Activated CD4-positive, alpha-beta memory T cell treated with anti-CD3 and anti-CD28 coated beads, Interleukin-2, amount 10 ng/mL, durations not matched to agents 7 days and 5 days (primary cell): ENCODE results near the gene NPB. TPM values are rescaled to one million over a fixed set of nuclear protein-coding genes. Genes with fewer than 3 reads are reported as not detected.
A peak's percentile ranks its signal among the peaks of the same experiment; 100 is the strongest.

Experiments
- CTCF ChIA-PET: fragments of 350-600 bp; sonication (Branson Sonifier 250); formaldehyde crosslinking; loops from one replicate; lab custom pipeline; 2021; ENCODE audit warnings: antibody characterized with exemption, inconsistent platforms; lab: Charles Lee
- POLR2A ChIA-PET: fragments of 350-600 bp; sonication (Branson Sonifier 250); formaldehyde crosslinking; loops from one replicate; lab custom pipeline; 2021; ENCODE audit warnings: antibody characterized with exemption; lab: Charles Lee
- DNase-seq: peaks from one replicate; pipeline ENCODE4 v3.0.0-alpha.2; 2020
- H3K27ac Mint-ChIP-seq: one replicate; pipeline ENCODE4 v1.8.0; 2021; ENCODE audit warnings: mild to moderate bottlenecking, mixed read lengths
- H3K27me3 Mint-ChIP-seq: one replicate; pipeline ENCODE4 v1.8.0; 2021; ENCODE audit warnings: mixed read lengths
- H3K36me3 Mint-ChIP-seq: one replicate; pipeline ENCODE4 v1.8.0; 2021; ENCODE audit warnings: low read depth, mixed read lengths
- H3K4me1 Mint-ChIP-seq: one replicate; pipeline ENCODE4 v1.8.0; 2021; ENCODE audit warnings: mixed read lengths
- H3K4me3 Mint-ChIP-seq: one replicate; pipeline ENCODE4 v1.8.0; 2021; ENCODE audit warnings: mild to moderate bottlenecking, mixed read lengths
- H3K9me3 Mint-ChIP-seq: one replicate; pipeline ENCODE4 v1.8.0; 2021; ENCODE audit warnings: mixed read lengths
- total RNA-seq, 2 experiments: library from RNA; stranded (reverse); gene quantifications; one replicate each; pipeline ENCODE4 v1.2.3, GENCODE V29; 2021

Gene NPB
- under 1 TPM in 1 of 2 experiments, not detected in 1; 0.38 TPM for total RNA-seq

DNA sequence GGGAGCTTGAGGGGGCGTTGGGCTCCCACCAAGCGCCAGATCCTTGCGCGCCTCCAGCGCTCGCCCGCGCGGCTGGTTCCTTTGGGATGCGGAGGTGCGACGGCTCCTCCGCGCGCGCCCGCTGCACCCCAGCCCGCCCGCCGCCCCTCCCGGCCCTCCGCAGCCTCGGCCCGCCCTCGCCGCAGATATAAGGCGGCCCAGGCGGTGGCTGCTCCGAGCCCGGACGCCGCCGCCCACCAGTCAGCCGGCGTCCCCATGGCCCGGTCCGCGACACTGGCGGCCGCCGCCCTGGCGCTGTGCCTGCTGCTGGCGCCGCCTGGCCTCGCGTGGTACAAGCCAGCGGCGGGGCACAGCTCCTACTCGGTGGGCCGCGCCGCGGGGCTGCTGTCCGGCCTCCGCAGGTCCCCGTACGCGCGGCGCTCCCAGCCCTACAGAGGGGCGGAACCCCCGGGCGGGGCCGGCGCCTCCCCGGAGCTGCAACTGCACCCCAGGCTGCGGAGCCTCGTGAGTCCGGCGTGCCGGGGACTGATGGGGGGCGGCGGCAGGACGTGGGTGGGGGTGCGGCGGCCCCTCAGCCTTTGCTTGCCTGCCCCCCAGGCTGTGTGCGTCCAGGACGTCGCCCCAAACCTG lies at the start of gene NPB:
NPB (plus strand) TSS at position 216 of the 630 bp plus-strand sequence; CDS start at position 256, 40 bp downstream.
- H3K9me3 Mint-ChIP-seq: no peaks in the 10 kb centered on the region
- H3K4me3 Mint-ChIP-seq: peak within 1 kb of the TSS; percentile 10
- peaks cover 9% of the 10 kb centered on the region for H3K27me3 Mint-ChIP-seq
- peak within 1 kb of the TSS; percentile 26 for H3K27ac Mint-ChIP-seq
- DNase-seq: no peak
- ChIA-PET CTCF (no interaction called here), POLR2A (interaction anchor here (1.1 to 2.3 kb wide), 5 partner anchors 10 to 111 kb away, joined by 3 to 10 read pairs (median 3); partner anchors contain the start of genes ALYREF, ANAPC11 and SIRT7)
- H3K4me1 Mint-ChIP-seq: peaks cover 6% of the 10 kb centered on the region
- peaks cover 11% of the 10 kb centered on the region for H3K36me3 Mint-ChIP-seq

DNA sequence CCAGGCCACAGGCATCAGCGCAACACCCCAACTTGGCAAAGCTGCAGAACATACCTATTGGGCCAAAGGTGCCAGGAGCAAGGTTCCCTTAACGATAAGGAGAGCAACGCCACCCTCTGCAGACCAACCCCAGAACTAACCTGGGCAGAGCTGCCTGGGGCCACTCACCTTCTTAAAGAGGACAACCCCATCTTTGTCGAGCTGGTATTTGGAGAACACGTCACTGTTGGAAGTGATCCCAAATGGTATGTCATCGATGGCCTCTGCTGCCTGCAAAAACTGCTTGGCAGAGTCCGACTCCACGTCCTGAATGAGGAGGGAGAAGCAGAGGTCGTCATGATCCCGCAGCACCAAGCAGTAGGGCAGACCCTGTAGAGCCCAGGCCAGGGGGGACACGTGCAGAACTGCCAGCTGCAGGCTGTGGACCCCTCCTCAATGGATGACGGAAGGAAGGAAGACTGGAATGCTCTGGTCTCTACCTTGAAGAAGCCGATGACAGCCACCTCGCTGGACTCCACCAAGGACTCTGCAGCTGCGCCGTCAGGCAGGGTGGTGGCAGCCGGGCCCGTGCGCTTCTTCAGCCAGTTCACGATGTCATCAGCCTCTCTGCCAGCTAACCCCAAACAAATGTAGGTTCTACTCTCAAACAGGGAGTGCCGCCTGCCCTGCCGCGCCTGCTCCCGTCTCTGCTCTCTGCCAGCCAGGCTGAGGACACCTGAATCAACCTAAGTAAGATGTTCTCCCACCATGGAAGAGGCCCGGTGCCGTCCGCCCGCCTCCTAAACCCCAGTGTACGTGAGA lies 46.9 kb upstream of the NPB start:
- H3K9me3 Mint-ChIP-seq: no peaks in the 10 kb centered on the region
- H3K27ac Mint-ChIP-seq: no peak overlapping the region
- POLR2A ChIA-PET: interaction anchor here (0.7 to 1.8 kb wide), 8 partner anchors 12 to 124 kb away, joined by 3 to 7 read pairs (median 4); partner anchors contain the start of genes ARHGDIA, MCRIP1 and PPP1R27
- H3K4me1 Mint-ChIP-seq: peaks cover 38% of the 10 kb centered on the region
- no peak for DNase-seq
- no peak overlapping the region for H3K4me3 Mint-ChIP-seq
- CTCF ChIA-PET: interaction anchor here (0.6 kb wide), 1 partner anchor 132 kb away, joined by 5 read pairs; no protein-coding TSS in a partner anchor
- H3K36me3 Mint-ChIP-seq: peaks cover 71% of the 10 kb centered on the region
- H3K27me3 Mint-ChIP-seq: no peaks in the 10 kb centered on the region

DNA sequence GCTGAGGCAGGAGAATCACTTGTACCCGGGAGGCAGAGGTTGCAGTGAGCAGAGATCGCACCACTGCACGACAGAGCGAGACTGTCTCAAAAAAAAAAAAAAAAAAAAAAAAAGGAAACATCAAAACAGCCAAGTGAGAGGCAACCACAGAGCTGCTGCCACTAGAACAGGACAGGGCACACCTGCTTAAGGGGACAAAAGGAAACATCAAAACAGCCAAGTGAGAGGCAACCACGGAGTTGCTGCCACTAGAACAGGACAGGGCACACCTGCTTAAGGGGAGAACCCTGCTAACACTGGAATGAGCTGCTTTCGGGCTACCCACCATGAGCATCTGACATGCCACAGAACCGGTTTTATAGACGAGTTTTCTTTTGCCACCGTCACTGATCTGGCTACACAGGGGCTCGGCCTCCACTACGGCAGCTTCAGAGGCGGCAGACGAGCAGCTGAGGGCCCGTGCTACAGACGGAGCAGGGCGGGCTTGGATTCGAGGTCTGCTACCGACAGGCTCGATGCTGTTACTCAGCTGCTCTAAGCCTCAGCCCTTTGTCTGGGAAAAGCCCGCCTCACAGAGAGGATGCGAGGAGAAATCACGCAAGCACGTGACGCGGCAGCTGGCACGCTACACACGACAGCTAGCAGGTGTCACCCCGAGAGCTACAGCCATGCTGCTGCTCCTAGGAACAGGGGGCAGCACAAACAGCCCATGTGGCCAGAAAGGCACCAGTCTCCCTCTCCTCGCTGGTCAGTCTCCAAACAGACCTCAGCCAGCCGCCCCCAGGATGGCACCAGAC lies 43.7 kb upstream of the NPB start:
- Mint-ChIP-seq H3K36me3 (peaks cover 60% of the 10 kb centered on the region), H3K27ac (peak overlapping the region; percentile 88), H3K27me3 (no peaks in the 10 kb centered on the region), H3K4me3 (peak overlapping the region; percentile 98), H3K9me3 (no peaks in the 10 kb centered on the region), H3K4me1 (peaks cover 51% of the 10 kb centered on the region)
- no peak for DNase-seq
- ChIA-PET CTCF (no interaction called here), POLR2A (interaction anchor here (0.7 to 6.6 kb wide), 8 partner anchors 9 to 155 kb away, joined by 3 to 133 read pairs (median 6); partner anchors contain the start of genes ARHGDIA, MCRIP1 and MRPL12)

DNA sequence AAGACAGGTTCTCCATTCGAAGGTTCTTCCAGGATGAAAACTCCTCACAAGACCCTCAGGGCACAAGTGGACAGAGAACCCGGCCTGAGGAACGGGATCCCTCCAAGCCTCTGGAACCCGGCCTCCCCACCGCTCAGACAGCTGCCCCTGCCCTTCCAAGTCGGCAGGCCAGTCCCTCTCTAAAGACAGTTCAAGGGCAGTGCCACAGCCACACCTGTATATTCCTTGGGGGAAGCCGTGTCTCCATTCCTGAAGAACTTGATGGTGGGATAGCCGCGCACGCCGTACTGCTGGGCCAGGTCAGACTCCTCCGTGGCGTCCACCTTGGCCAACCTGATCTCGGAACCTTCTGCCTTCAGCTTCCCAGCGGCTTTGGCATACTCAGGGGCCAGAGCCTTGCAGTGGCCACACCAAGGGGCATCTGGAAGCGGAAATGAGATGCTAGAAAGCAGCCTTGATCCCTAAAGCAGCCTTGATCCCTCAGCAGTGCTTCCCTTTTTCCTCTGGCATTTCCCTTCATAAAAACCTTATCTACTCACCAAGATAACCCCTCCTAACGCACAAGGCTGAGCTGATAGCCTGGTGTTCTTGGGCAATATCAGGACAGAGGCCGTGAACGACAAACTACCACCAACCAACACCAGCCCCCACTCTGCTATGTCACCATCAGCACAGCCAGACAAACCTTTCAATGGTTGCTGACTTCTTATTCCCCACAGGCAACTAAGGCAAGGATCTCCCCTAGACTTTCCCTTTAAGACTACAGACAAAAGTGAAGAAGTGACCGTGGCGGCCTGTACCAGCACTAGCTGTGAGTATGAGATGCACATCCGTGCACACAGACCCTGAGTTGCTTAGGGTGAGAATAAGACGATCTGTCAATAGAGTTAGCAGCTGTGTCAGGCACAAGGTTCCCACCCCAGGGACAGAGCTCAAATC lies 42.8 kb upstream of the NPB start:
- Mint-ChIP-seq H3K9me3 (no peaks in the 10 kb centered on the region), H3K4me3 (peak overlapping the region; percentile 98), H3K27me3 (no peaks in the 10 kb centered on the region), H3K36me3 (peaks cover 58% of the 10 kb centered on the region), H3K27ac (peak overlapping the region; percentile 88), H3K4me1 (peaks cover 52% of the 10 kb centered on the region)
- ChIA-PET POLR2A (interaction anchor here (0.8 to 6.6 kb wide), 14 partner anchors 8 to 206 kb away, joined by 3 to 133 read pairs (median 5); partner anchors contain the start of genes ARHGDIA, ARL16, DUS1L and HGS), CTCF (interaction anchor here (1.0 to 1.3 kb wide), 3 partner anchors 11 to 156 kb away, joined by 3 to 5 read pairs (median 3); partner anchors contain the start of genes ARHGDIA, MCRIP1, MRPL12 and PPP1R27)
- peak; percentile 20 for DNase-seq

DNA sequence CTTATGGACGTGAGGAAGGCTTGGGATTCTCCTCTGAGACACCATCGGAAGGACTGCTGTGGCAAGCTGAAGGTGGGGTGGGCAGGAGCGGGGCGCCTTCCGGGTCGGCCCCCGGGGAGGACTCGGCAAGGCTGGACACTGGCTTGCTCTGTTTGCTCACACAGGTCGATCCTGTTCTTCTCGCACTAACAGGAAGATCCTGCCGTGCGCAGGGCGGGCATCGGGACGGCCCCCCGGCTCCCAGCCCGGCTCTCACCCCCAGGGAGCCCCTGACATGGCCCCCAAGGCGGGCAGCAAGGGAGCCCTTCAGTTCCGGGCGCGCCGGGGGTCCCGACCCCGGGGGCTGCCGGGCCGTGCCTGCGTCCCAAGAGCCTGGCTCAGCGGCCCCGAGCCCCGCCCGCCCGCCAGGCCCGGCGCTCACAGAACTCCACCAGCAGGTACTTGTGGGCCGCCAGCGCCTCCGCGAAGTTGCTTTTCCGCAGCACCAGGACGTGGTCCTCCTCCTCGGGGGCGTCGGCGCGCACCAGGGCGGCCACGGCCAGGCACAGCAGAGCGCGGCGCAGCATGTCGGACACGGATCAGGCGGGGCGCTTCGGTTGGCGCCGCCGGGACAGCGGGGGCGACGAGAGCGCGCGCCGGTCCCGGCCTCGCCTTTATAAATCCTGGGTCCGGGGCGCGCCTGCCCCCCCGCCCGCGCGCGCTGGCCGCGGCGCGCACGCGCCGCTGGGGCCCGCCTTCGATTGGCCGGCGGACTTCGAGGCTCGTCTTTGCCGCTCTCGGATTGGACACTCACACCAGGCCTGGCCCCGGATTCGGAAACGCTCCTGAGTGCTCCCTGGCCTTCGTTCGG lies 41.9 kb upstream of the NPB start, which contains the start of gene P4HB:
P4HB (minus strand) TSS at position 630 of the 850 bp plus-strand sequence; CDS start at position 566, 64 bp downstream.
- ChIA-PET CTCF (interaction anchor here (0.5 to 1.3 kb wide), 4 partner anchors 11 to 157 kb away, joined by 3 to 5 read pairs (median 3); partner anchors contain the start of genes ARHGDIA, MCRIP1, MRPL12 and PPP1R27), POLR2A (interaction anchor here (0.8 to 6.6 kb wide), 20 partner anchors 8 to 598 kb away, joined by 3 to 133 read pairs (median 5); partner anchors contain the start of genes ARHGDIA, ARL16, DUS1L and HGS)
- no peaks in the 10 kb centered on the region for H3K27me3 Mint-ChIP-seq
- no peaks in the 10 kb centered on the region for H3K9me3 Mint-ChIP-seq
- H3K4me1 Mint-ChIP-seq: peaks cover 51% of the 10 kb centered on the region
- H3K4me3 Mint-ChIP-seq: peak within 1 kb of the TSS; percentile 98
- peaks cover 49% of the 10 kb centered on the region for H3K36me3 Mint-ChIP-seq
- peak; percentile 33 for DNase-seq
- peak within 1 kb of the TSS; percentile 97 for H3K27ac Mint-ChIP-seq

DNA sequence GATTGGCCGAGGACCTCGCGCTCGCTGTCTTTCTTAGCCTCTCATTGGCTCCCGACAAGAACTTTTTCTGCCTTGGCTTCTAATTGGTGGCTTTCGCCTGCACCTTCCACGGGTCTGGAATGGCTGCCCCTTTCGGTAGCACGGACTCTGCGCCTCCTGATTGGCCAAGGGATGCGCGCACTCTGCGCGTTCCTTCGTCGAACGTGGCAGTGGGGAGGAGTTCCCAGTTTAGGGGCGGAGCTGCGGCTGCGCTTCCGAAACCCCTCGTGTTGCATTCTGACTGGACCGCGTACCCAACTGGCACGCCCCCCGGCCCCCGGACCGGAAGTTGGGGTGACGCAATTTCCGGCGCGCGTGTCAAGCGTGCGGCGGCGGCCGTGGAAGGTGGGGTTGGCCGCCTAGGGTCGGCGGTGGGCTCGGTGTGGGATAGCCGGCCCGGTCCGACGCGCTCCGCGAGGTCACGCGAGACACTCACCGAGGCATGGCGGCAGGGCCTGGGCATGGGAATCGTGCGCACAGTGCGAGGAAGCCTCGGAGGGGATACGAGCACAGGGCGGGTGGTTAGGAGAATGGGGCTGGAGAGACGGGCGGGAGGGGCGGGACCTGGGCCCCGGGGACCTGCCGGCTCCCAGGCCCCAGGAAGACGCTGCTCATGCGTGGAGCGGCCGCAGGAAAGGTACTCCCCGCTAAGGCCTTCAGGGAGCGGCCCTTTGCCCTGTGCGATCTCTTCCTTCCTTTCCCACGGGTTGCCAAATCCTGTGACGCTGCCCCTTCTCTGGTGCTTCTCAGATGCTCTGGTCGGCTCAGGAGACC lies 41.1 kb upstream of the NPB start:
- POLR2A ChIA-PET: interaction anchor here (0.6 to 6.6 kb wide), 13 partner anchors 9 to 597 kb away, joined by 3 to 133 read pairs (median 4); partner anchors contain the start of genes ARHGDIA, MAFG, MCRIP1 and MRPL12
- H3K4me3 Mint-ChIP-seq: peak overlapping the region; percentile 97
- no peaks in the 10 kb centered on the region for H3K27me3 Mint-ChIP-seq
- peak overlapping the region; percentile 97 for H3K27ac Mint-ChIP-seq
- H3K36me3 Mint-ChIP-seq: peaks cover 44% of the 10 kb centered on the region
- no peaks in the 10 kb centered on the region for H3K9me3 Mint-ChIP-seq
- peak; percentile 99 for DNase-seq
- CTCF ChIA-PET: interaction anchor here (0.5 to 0.6 kb wide), 3 partner anchors 65 to 208 kb away, joined by 3 read pairs; no protein-coding TSS in a partner anchor
- peaks cover 50% of the 10 kb centered on the region for H3K4me1 Mint-ChIP-seq

DNA sequence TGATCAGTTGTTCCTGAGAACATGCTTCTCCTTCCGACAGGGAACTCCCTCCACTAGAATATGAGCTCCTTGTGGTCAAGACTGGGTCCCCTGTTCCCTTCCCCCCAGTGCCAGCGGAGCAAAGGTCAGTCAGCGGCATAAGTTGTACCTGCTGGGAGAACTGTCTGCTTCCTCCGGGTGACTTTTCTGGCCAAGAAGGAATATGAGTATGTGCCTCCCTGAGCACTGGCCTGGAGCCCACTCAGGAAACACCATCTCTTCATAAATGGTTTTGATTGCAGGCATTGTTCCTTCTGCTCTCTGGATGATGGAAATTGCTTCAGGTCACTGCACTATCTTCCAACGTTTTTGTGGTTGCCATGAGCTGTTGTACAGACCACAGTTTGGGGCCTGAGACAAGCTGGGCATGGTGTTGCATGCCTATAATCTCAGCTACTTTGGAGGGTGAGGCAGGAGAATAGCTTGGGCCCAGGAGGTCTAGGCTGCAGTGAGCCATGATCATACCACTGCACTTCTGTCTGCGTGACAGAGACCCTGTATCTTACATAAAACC lies 38.8 kb upstream of the NPB start:
- DNase-seq: no peak
- Mint-ChIP-seq H3K9me3 (no peaks in the 10 kb centered on the region), H3K36me3 (peaks cover 50% of the 10 kb centered on the region), H3K27ac (peak overlapping the region; percentile 68), H3K27me3 (no peaks in the 10 kb centered on the region), H3K4me1 (peaks cover 53% of the 10 kb centered on the region), H3K4me3 (peak overlapping the region; percentile 57)
- ChIA-PET CTCF (no interaction called here), POLR2A (interaction anchor here (0.6 to 6.6 kb wide), 3 partner anchors 8 to 28 kb away, joined by 3 to 133 read pairs (median 5); partner anchors contain the start of gene ARHGDIA)

DNA sequence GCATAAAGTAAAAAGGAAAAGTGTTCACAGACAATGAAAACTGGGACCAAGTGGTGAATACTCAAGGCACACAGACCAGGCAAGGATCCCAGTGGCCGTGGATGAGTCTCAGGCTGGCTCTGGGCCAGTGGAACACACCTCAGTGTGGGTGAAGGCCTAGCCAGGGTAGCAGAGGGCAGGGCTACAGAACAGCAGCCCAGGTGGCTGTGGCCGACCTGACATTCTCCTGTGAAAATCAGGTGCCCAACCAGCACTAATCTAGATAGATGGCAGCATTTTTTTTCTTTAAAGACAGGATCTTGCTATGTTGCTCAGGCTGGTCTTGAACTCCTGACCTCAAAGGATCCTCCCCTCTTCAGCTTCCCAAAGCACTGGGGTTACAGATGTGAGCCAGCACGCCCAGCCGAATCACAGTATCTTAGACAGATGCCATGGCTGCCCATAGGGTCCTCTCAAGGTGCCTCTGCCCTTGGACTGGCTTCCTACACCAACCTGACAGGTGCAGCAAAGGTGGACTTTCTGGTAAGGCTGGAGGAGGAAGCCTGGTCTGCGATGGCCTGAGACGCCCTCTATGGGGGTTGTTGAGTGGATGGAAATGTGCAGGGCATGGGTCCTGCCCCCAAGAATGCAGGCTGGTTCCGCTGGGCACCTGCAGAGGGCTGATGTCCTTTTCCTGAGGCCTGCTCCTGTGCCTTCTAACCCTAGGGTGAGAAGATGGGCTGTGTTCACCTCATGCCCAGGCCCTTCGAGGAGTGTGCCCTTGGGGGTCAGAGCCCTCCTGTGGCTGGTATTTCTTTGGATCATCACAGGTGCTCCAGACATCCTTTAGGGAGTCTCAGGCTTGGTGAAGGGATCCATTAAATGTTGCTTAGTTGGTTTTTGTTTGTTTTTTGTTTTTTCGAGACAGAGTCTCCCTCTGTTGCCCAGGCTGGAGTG lies 37.9 kb upstream of the NPB start:
- peak overlapping the region; percentile 68 for H3K27ac Mint-ChIP-seq
- H3K4me3 Mint-ChIP-seq: no peak overlapping the region
- peaks cover 49% of the 10 kb centered on the region for H3K36me3 Mint-ChIP-seq
- H3K4me1 Mint-ChIP-seq: peaks cover 47% of the 10 kb centered on the region
- POLR2A ChIA-PET: interaction anchor here (0.6 to 6.6 kb wide), 3 partner anchors 7 to 27 kb away, joined by 3 to 133 read pairs (median 5); partner anchors contain the start of gene ARHGDIA
- DNase-seq: no peak
- no peaks in the 10 kb centered on the region for H3K27me3 Mint-ChIP-seq
- CTCF ChIA-PET: no interaction called here
- no peaks in the 10 kb centered on the region for H3K9me3 Mint-ChIP-seq

DNA sequence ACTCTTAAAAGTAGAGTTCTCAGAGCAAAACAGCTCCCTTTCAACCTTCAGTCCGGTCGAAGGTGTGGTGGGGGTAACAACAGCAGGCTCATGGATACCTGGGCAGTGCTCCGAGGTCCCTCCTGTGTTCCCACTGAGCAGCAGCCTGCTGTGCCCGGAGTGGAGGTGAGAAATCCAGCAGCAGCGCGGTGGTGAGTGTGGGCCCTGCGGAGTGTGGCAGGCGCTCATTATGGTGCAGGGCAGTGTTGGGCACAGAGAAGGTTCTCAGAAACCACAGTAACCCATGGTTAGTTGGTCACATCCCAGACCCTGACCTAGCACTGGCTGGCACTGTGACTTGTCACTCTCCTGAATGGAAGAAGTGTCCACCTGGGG lies 36.7 kb upstream of the NPB start:
- POLR2A ChIA-PET: interaction anchor here (0.7 to 2.6 kb wide), 4 partner anchors 9 to 111 kb away, joined by 3 to 10 read pairs (median 3); partner anchors contain the start of genes ALYREF and MCRIP1
- Mint-ChIP-seq H3K27ac (peak overlapping the region; percentile 49), H3K9me3 (no peaks in the 10 kb centered on the region), H3K27me3 (no peaks in the 10 kb centered on the region), H3K4me3 (no peak overlapping the region), H3K4me1 (peaks cover 53% of the 10 kb centered on the region), H3K36me3 (peaks cover 54% of the 10 kb centered on the region)
- CTCF ChIA-PET: no interaction called here
- DNase-seq: no peak
